Measurements from ENCODE around the gene MED1. TPM values are rescaled to one million over a fixed set of nuclear protein-coding genes. Genes with fewer than 3 reads are reported as not detected.

The MED1 gene
- polyA plus RNA-seq, 1 of the 3 experiments (the other 2 are of a cell fraction), result 12.3 TPM

GRCh38 chr17:39399791-39400190, 51.3 kb downstream of the MED1 start:
- H2AFZ ChIP-seq (ENCODE audit: low read depth), result no peak overlapping the region
- POLR2A ChIA-PET, result no interaction called here
- no peak for TF ChIP-seq SMC3 (IDR thresholded peaks at IDR 0.05; ENCODE audit: low read depth, low read length)
- TF ChIP-seq MEF2A (IDR thresholded peaks at IDR 0.05; ENCODE audit: borderline replicate concordance, low read depth), result no peak
- TF ChIP-seq USF1 (IDR thresholded peaks at IDR 0.05; ENCODE audit: borderline replicate concordance, low read depth), result no peak
- no peaks in the 10 kb centered on the region for H3K9me3 ChIP-seq
- peaks cover 21% of the 10 kb centered on the region for H3F3A ChIP-seq (replicated peaks; ENCODE audit: insufficient read depth)
- peaks cover 6 to 11% of the 10 kb centered on the region in 2 experiments; a peak in 3 of 4 replicates for H3K4me1 ChIP-seq (ENCODE audit: control insufficient read depth in 1 of 2, insufficient read depth in 2 of 2, low read depth in 1 of 2, low read length in 1 of 2)
- no peaks in the 10 kb centered on the region for H3K36me3 ChIP-seq (replicated peaks in 1 of 2; ENCODE audit: control insufficient read depth in 1 of 2, insufficient read depth in 2 of 2, low read length in 1 of 2)
- peak overlapping the region; percentile 86 for H3K4me2 ChIP-seq
- H4K20me1 ChIP-seq (ENCODE audit: insufficient read depth), result peaks cover 23% of the 10 kb centered on the region
- no peaks in the 10 kb centered on the region for H3K27me3 ChIP-seq (ENCODE audit: insufficient read depth)
- peak overlapping the region; percentile 79 to 97; a peak in 3 of 4 replicates for H3K4me3 ChIP-seq (ENCODE audit: low read depth in 2 of 2, low read length in 1 of 2)
- peak overlapping the region; percentile 83 for H3K9ac ChIP-seq
- no peak for DNase-seq
- H3K79me2 ChIP-seq (ENCODE audit: insufficient read depth), result peaks cover 62% of the 10 kb centered on the region
- 83% methylated on average over 4 of the region's 4 CpGs for WGBS (ENCODE audit: low lambda C conversion rate)
- CTCF ChIA-PET, result interaction anchor here (1.0 kb wide), 1 partner anchor 169 kb away, joined by 3 read pairs; no protein-coding TSS in a partner anchor
- H3K27ac ChIP-seq (ENCODE audit: low read depth in 2 of 2, low read length in 1 of 2), result no peak overlapping the region
- no peaks in the 10 kb centered on the region for H3K9me2 ChIP-seq

GRCh38 chr17:39393736-39394135, 57.3 kb downstream of the MED1 start:
- Histone ChIP-seq H3K9me3 (no peaks in the 10 kb centered on the region), H3K9me2 (no peaks in the 10 kb centered on the region), H3K4me2 (no peak overlapping the region), H3F3A (replicated peaks; ENCODE audit: insufficient read depth) (no peaks in the 10 kb centered on the region), H3K4me1 (ENCODE audit: control insufficient read depth in 1 of 2, insufficient read depth in 2 of 2, low read depth in 1 of 2, low read length in 1 of 2) (no peaks in the 10 kb centered on the region), H3K79me2 (ENCODE audit: insufficient read depth) (peaks cover 83% of the 10 kb centered on the region), H3K4me3 (ENCODE audit: low read depth in 2 of 2, low read length in 1 of 2) (no peak overlapping the region), H4K20me1 (ENCODE audit: insufficient read depth) (peaks cover 28% of the 10 kb centered on the region; the same call in 1 of the 2 replicates), H3K9ac (no peak overlapping the region), H3K36me3 (replicated peaks in 1 of 2; ENCODE audit: control insufficient read depth in 1 of 2, insufficient read depth in 2 of 2, low read length in 1 of 2) (no peaks in the 10 kb centered on the region), H2AFZ (ENCODE audit: low read depth) (no peak overlapping the region), H3K27me3 (ENCODE audit: insufficient read depth) (no peaks in the 10 kb centered on the region), H3K27ac (ENCODE audit: low read depth in 2 of 2, low read length in 1 of 2) (no peak overlapping the region)
- CTCF ChIA-PET, result no interaction called here
- WGBS (ENCODE audit: low lambda C conversion rate), result 88% methylated on average over 2 of the region's 2 CpGs
- TF ChIP-seq, protein P1, sequence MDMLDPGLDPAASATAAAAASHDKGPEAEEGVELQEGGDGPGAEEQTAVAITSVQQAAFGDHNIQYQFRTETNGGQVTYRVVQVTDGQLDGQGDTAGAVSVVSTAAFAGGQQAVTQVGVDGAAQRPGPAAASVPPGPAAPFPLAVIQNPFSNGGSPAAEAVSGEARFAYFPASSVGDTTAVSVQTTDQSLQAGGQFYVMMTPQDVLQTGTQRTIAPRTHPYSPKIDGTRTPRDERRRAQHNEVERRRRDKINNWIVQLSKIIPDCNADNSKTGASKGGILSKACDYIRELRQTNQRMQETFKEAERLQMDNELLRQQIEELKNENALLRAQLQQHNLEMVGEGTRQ (IDR thresholded peaks at IDR 0.05; ENCODE audit: borderline replicate concordance, low read depth, low read length), result no peak
- peak; percentile 38; the same call in 1 of the 2 replicates for TF ChIP-seq CTCF (IDR thresholded peaks at IDR 0.05)
- POLR2A ChIA-PET, result no interaction called here
- DNase-seq, result no peak

- Histone ChIP-seq H2AFZ (ENCODE audit: low read depth) (no peak overlapping the region), H4K20me1 (ENCODE audit: insufficient read depth) (peaks cover 24% of the 10 kb centered on the region; the same call in 1 of the 2 replicates), H3K4me1 (ENCODE audit: control insufficient read depth in 1 of 2, insufficient read depth in 2 of 2, low read depth in 1 of 2, low read length in 1 of 2) (no peaks in the 10 kb centered on the region), H3K9me2 (no peaks in the 10 kb centered on the region), H3K27ac (ENCODE audit: low read depth in 2 of 2, low read length in 1 of 2) (no peak overlapping the region), H3F3A (replicated peaks; ENCODE audit: insufficient read depth) (no peaks in the 10 kb centered on the region), H3K4me2 (no peak overlapping the region), H3K79me2 (ENCODE audit: insufficient read depth) (peaks cover 66% of the 10 kb centered on the region), H3K36me3 (replicated peaks in 1 of 2; ENCODE audit: control insufficient read depth in 1 of 2, insufficient read depth in 2 of 2, low read length in 1 of 2) (peaks cover 0 to 8% of the 10 kb centered on the region in 2 experiments), H3K9ac (no peak overlapping the region), H3K27me3 (ENCODE audit: insufficient read depth) (no peaks in the 10 kb centered on the region), H3K9me3 (no peaks in the 10 kb centered on the region), H3K4me3 (ENCODE audit: low read depth in 2 of 2, low read length in 1 of 2) (no peak overlapping the region)
- whole genome bisulfite sequencing (ENCODE audit: low lambda C conversion rate), result 78% methylated on average over 5 of the region's 5 CpGs
- ChIA-PET CTCF (no interaction called here), POLR2A (no interaction called here)
- DNase-seq, result no peak
- TF ChIP-seq, protein P2, sequence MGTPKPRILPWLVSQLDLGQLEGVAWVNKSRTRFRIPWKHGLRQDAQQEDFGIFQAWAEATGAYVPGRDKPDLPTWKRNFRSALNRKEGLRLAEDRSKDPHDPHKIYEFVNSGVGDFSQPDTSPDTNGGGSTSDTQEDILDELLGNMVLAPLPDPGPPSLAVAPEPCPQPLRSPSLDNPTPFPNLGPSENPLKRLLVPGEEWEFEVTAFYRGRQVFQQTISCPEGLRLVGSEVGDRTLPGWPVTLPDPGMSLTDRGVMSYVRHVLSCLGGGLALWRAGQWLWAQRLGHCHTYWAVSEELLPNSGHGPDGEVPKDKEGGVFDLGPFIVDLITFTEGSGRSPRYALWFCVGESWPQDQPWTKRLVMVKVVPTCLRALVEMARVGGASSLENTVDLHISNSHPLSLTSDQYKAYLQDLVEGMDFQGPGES (IDR thresholded peaks at IDR 0.05; ENCODE audit: low read depth, low read length), result no peak
- no peak for TF ChIP-seq GABPA (IDR thresholded peaks at IDR 0.05; ENCODE audit: low read depth)
- no peak for TF ChIP-seq USF1 (IDR thresholded peaks at IDR 0.05; ENCODE audit: borderline replicate concordance, low read depth)
- no peak for TF ChIP-seq RFX5 (IDR thresholded peaks at IDR 0.05; ENCODE audit: low read length)
- no peak for TF ChIP-seq FOSL2 (IDR thresholded peaks at IDR 0.05; ENCODE audit: borderline replicate concordance, low read depth)
- TF ChIP-seq SMC3 (IDR thresholded peaks at IDR 0.05; ENCODE audit: low read depth, low read length), result no peak
- TF ChIP-seq, protein P3, sequence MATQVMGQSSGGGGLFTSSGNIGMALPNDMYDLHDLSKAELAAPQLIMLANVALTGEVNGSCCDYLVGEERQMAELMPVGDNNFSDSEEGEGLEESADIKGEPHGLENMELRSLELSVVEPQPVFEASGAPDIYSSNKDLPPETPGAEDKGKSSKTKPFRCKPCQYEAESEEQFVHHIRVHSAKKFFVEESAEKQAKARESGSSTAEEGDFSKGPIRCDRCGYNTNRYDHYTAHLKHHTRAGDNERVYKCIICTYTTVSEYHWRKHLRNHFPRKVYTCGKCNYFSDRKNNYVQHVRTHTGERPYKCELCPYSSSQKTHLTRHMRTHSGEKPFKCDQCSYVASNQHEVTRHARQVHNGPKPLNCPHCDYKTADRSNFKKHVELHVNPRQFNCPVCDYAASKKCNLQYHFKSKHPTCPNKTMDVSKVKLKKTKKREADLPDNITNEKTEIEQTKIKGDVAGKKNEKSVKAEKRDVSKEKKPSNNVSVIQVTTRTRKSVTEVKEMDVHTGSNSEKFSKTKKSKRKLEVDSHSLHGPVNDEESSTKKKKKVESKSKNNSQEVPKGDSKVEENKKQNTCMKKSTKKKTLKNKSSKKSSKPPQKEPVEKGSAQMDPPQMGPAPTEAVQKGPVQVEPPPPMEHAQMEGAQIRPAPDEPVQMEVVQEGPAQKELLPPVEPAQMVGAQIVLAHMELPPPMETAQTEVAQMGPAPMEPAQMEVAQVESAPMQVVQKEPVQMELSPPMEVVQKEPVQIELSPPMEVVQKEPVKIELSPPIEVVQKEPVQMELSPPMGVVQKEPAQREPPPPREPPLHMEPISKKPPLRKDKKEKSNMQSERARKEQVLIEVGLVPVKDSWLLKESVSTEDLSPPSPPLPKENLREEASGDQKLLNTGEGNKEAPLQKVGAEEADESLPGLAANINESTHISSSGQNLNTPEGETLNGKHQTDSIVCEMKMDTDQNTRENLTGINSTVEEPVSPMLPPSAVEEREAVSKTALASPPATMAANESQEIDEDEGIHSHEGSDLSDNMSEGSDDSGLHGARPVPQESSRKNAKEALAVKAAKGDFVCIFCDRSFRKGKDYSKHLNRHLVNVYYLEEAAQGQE (IDR thresholded peaks at IDR 0.05; ENCODE audit: low read depth, low read length), result no peak
Observed at GRCh38 chr17:39391448-39391847, 59.6 kb downstream of the MED1 start.

All from SK-N-SH (cell line).